IPS DF 6.9 (cell line): ENCODE results near the gene ATPAF2.
"Not testable (repeated sequence)": the region's sequence is repeated elsewhere in the genome, so short reads cannot be mapped to it uniquely, and the experiment has no call there.

Source experiments
- DNase-seq: peaks from one replicate; pipeline ENCODE4 v3.0.0-alpha.2; 2013; ENCODE audit warnings: low read depth, low spot score
- H3K27ac ChIP-seq: one replicate; pipeline ENCODE4 v1.5.1; 2013; ENCODE audit warnings: low read length, control low read depth
- H3K27me3 ChIP-seq: 2 replicates; pipeline ENCODE4 v1.6.1; 2013; ENCODE audit warnings: mild to moderate bottlenecking, low read length; ENCODE audit not compliant: control insufficient read depth, insufficient read depth
- H3K36me3 ChIP-seq: 2 replicates; pipeline ENCODE4 v1.6.1; 2013; ENCODE audit warnings: low read length; ENCODE audit not compliant: control insufficient read depth, insufficient read depth
- H3K4me1 ChIP-seq: 2 replicates; pipeline ENCODE4 v1.6.1; 2013; ENCODE audit warnings: low read length; ENCODE audit not compliant: control insufficient read depth, insufficient read depth
- H3K4me3 ChIP-seq: 2 replicates; pipeline ENCODE4 v1.5.1; 2013; ENCODE audit warnings: mild to moderate bottlenecking, low read length
- H3K9me3 ChIP-seq: 2 replicates; pipeline ENCODE4 v1.6.1; 2013; ENCODE audit warnings: low read length, inconsistent platforms; ENCODE audit not compliant: control insufficient read depth, insufficient read depth
- WGBS: extraction: QIAGEN DNeasy Blood & Tissue Kit; methylation state at CpG from one replicate; pipeline ENCODE4 v1.1.7; 2013; ENCODE audit warnings: mixed read lengths, missing lambda C conversion rate; ENCODE audit not compliant: insufficient read length, insufficient coverage; 5-methylcytosine and 5-hydroxymethylcytosine counted together

Gene ATPAF2

GRCh38 chr17:17999364-18000029 lies 39.5 kb downstream of the ATPAF2 start:
- Histone ChIP-seq H3K4me1 (no peaks in the 10 kb centered on the region), H3K27ac (no peak overlapping the region), H3K9me3 (no peaks in the 10 kb centered on the region), H3K4me3 (no peak overlapping the region), H3K36me3 (no peaks in the 10 kb centered on the region), H3K27me3 (no peaks in the 10 kb centered on the region)
- no CpG with 5 or more reads among the region's 9 CpGs for WGBS
- DNase-seq: no peak

GRCh38 chr17:17998934-17999333 lies 40.0 kb downstream of the ATPAF2 start:
- H3K4me1 ChIP-seq: peaks cover 2% of the 10 kb centered on the region
- H3K9me3 ChIP-seq: no peaks in the 10 kb centered on the region
- no peak for DNase-seq
- WGBS: no CpG with 5 or more reads among the region's 8 CpGs
- no peak overlapping the region for H3K27ac ChIP-seq
- H3K27me3 ChIP-seq: no peaks in the 10 kb centered on the region
- H3K4me3 ChIP-seq: no peak overlapping the region
- H3K36me3 ChIP-seq: no peaks in the 10 kb centered on the region

- no CpG with 5 or more reads among the region's 8 CpGs for WGBS
- not testable (repeated sequence) for H3K4me3 ChIP-seq, DNase-seq, H3K4me1 ChIP-seq, H3K36me3 ChIP-seq, H3K27ac ChIP-seq, H3K9me3 ChIP-seq, H3K27me3 ChIP-seq
Observed at GRCh38 chr17:17995887-17996286, 43.1 kb downstream of the ATPAF2 start.

- H3K27me3 ChIP-seq: no peaks in the 10 kb centered on the region
- H3K4me1 ChIP-seq: peaks cover 2% of the 10 kb centered on the region
- H3K9me3 ChIP-seq: no peaks in the 10 kb centered on the region
- no CpG with 5 or more reads among the region's 18 CpGs for WGBS
- peak; percentile 60 for DNase-seq
- H3K4me3 ChIP-seq: no peak overlapping the region
- H3K27ac ChIP-seq: no peak overlapping the region
- H3K36me3 ChIP-seq: no peaks in the 10 kb centered on the region
Observed at GRCh38 chr17:17994271-17995069, 44.5 kb downstream of the ATPAF2 start.

- H3K4me3 ChIP-seq: no peak overlapping the region
- H3K9me3 ChIP-seq: no peaks in the 10 kb centered on the region
- no peak for DNase-seq
- no peak overlapping the region for H3K27ac ChIP-seq
- no CpG with 5 or more reads among the region's 12 CpGs for WGBS
- peaks cover 2% of the 10 kb centered on the region for H3K4me1 ChIP-seq
- no peaks in the 10 kb centered on the region for H3K27me3 ChIP-seq
- H3K36me3 ChIP-seq: no peaks in the 10 kb centered on the region
Observed at GRCh38 chr17:17993852-17994251, 45.1 kb downstream of the ATPAF2 start.

GRCh38 chr17:17993366-17993765 lies 45.6 kb downstream of the ATPAF2 start:
- H3K4me1 ChIP-seq: peaks cover 2% of the 10 kb centered on the region
- no peak for DNase-seq
- WGBS: no CpG with 5 or more reads among the region's 2 CpGs
- no peaks in the 10 kb centered on the region for H3K27me3 ChIP-seq
- no peaks in the 10 kb centered on the region for H3K9me3 ChIP-seq
- H3K36me3 ChIP-seq: no peaks in the 10 kb centered on the region
- H3K4me3 ChIP-seq: no peak overlapping the region
- H3K27ac ChIP-seq: no peak overlapping the region

GRCh38 chr17:17990282-17990681 lies 48.7 kb downstream of the ATPAF2 start:
- H3K27ac ChIP-seq: no peak overlapping the region
- peaks cover 2% of the 10 kb centered on the region for H3K4me1 ChIP-seq
- WGBS: no CpG with 5 or more reads among the region's 2 CpGs
- H3K27me3 ChIP-seq: no peaks in the 10 kb centered on the region
- DNase-seq: no peak
- no peaks in the 10 kb centered on the region for H3K9me3 ChIP-seq
- H3K36me3 ChIP-seq: no peaks in the 10 kb centered on the region
- H3K4me3 ChIP-seq: no peak overlapping the region

GRCh38 chr17:17989618-17990017 lies 49.4 kb downstream of the ATPAF2 start:
- no peak overlapping the region for H3K4me3 ChIP-seq
- peaks cover 2% of the 10 kb centered on the region for H3K4me1 ChIP-seq
- no peak for DNase-seq
- no peaks in the 10 kb centered on the region for H3K36me3 ChIP-seq
- no CpG with 5 or more reads among the region's 10 CpGs for WGBS
- no peaks in the 10 kb centered on the region for H3K27me3 ChIP-seq
- no peak overlapping the region for H3K27ac ChIP-seq
- no peaks in the 10 kb centered on the region for H3K9me3 ChIP-seq

GRCh38 chr17:17989081-17989480 lies 49.9 kb downstream of the ATPAF2 start:
- no peak for DNase-seq
- no peak overlapping the region for H3K4me3 ChIP-seq
- H3K27me3 ChIP-seq: no peaks in the 10 kb centered on the region
- no peaks in the 10 kb centered on the region for H3K9me3 ChIP-seq
- no CpG with 5 or more reads among the region's 9 CpGs for WGBS
- H3K36me3 ChIP-seq: no peaks in the 10 kb centered on the region
- H3K27ac ChIP-seq: no peak overlapping the region
- peaks cover under 1% of the 10 kb centered on the region for H3K4me1 ChIP-seq

- Histone ChIP-seq H3K4me3 (no peak overlapping the region), H3K27ac (no peak overlapping the region), H3K27me3 (no peaks in the 10 kb centered on the region), H3K36me3 (no peaks in the 10 kb centered on the region), H3K4me1 (no peaks in the 10 kb centered on the region), H3K9me3 (no peaks in the 10 kb centered on the region)
- WGBS: no CpG with 5 or more reads among the region's 7 CpGs
- no peak for DNase-seq
Observed at GRCh38 chr17:17988427-17988945, 50.5 kb downstream of the ATPAF2 start.
